Measurements from ENCODE around the gene SIMC1. TPM values are rescaled to one million over a fixed set of nuclear protein-coding genes. Genes with fewer than 3 reads are reported as not detected.

SIMC1 gene
- total and polyA plus RNA-seq, 7 donors: 2.0 to 17.0 (median 7.6) TPM

- Histone ChIP-seq H3K27me3 (ENCODE audit: insufficient read depth in 3 of 3, low read length in 2 of 3) (no peaks in the 10 kb centered on the region), H3K4me1 (peaks cover 24% of the 10 kb centered on the region), H3K36me3 (ENCODE audit: insufficient read depth in 1 of 2, low read depth in 1 of 2) (peaks cover 0 to 32% of the 10 kb centered on the region in 2 donors), H3K9me3 (no peaks in the 10 kb centered on the region), H3K4me3 (peak within 1 kb of the TSS; percentile 90), H3K27ac (peak within 1 kb of the TSS; percentile 91)
- no peak for TF ChIP-seq CTCF (IDR thresholded peaks at IDR 0.05)
- ATAC-seq (peak; percentile 94 to 96 (median 95)), DNase-seq (peak; percentile 96 to 98)
- intact Hi-C loops (cut with DNase I): loop anchor here in 1 of 2 donors (2.0 kb wide), 1 partner anchor 27 kb away; the partner anchor contains the start of genes HIGD2A and NOP16
- 0 to 2% (median 1%) methylated on average over 51 to 56 of the region's 56 CpGs for WGBS, 3 donors
Measured at GRCh38 chr5:176361437-176362232, 123.4 kb downstream of the SIMC1 start, which contains the start of gene KIAA1191. Gene KIAA1191 (minus strand): TSS chr5:176361764. CDS start chr5:176359508, 2,256 bp downstream.

- Histone ChIP-seq H3K27ac (peak overlapping the region; percentile 91), H3K4me1 (peaks cover 24% of the 10 kb centered on the region), H3K36me3 (ENCODE audit: insufficient read depth in 1 of 2, low read depth in 1 of 2) (peaks cover 0 to 31% of the 10 kb centered on the region in 2 donors), H3K9me3 (no peaks in the 10 kb centered on the region), H3K4me3 (peak overlapping the region; percentile 90), H3K27me3 (ENCODE audit: insufficient read depth in 3 of 3, low read length in 2 of 3) (no peaks in the 10 kb centered on the region)
- DNase-seq: no peak
- 49 to 65% (median 58%) methylated on average over 8 of the region's 8 CpGs for WGBS, 3 donors
- no peak for ATAC-seq
- no peak for TF ChIP-seq CTCF (IDR thresholded peaks at IDR 0.05)
- intact Hi-C loops (cut with DNase I): no loop called here
Measured at GRCh38 chr5:176362233-176362490, 123.9 kb downstream of the SIMC1 start.

- peaks cover 0 to 21% of the 10 kb centered on the region in 2 donors for H3K36me3 ChIP-seq (ENCODE audit: insufficient read depth in 1 of 2, low read depth in 1 of 2)
- WGBS, 3 donors: 21 to 22% (median 21%) methylated on average over 25 to 28 of the region's 28 CpGs
- TF ChIP-seq CTCF (IDR thresholded peaks at IDR 0.05): no peak
- DNase-seq (no peak), ATAC-seq (no peak)
- no peaks in the 10 kb centered on the region for H3K27me3 ChIP-seq (ENCODE audit: insufficient read depth in 3 of 3, low read length in 2 of 3)
- peak overlapping the region; percentile 85 for H3K27ac ChIP-seq
- H3K4me1 ChIP-seq: peaks cover 37% of the 10 kb centered on the region
- intact Hi-C loops (cut with DNase I): no loop called here
- no peaks in the 10 kb centered on the region for H3K9me3 ChIP-seq
- peak overlapping the region; percentile 83 for H3K4me3 ChIP-seq
Measured at GRCh38 chr5:176364765-176365350, 126.6 kb downstream of the SIMC1 start.

GRCh38 chr5:176365351-176366231 is 127.4 kb downstream of the SIMC1 start, which contains the start of gene ARL10:
Gene ARL10 (plus strand): TSS chr5:176365487. CDS start chr5:176365564, 77 bp downstream.
- H3K27ac ChIP-seq: peak within 1 kb of the TSS; percentile 85
- DNase-seq (peak; percentile 54 to 73), ATAC-seq (peak; percentile 25 to 35 (median 32))
- intact Hi-C loops (cut with DNase I): no loop called here
- H3K36me3 ChIP-seq (ENCODE audit: insufficient read depth in 1 of 2, low read depth in 1 of 2): peaks cover 0 to 21% of the 10 kb centered on the region in 2 donors
- TF ChIP-seq CTCF (IDR thresholded peaks at IDR 0.05): no peak
- H3K9me3 ChIP-seq: no peaks in the 10 kb centered on the region
- peaks cover 38% of the 10 kb centered on the region for H3K4me1 ChIP-seq
- WGBS, 3 donors: 1% methylated on average over 80 to 108 of the region's 108 CpGs
- H3K27me3 ChIP-seq (ENCODE audit: insufficient read depth in 3 of 3, low read length in 2 of 3): no peaks in the 10 kb centered on the region
- peak within 1 kb of the TSS; percentile 83 for H3K4me3 ChIP-seq
